VCaP (cell line): ENCODE results near the gene ARHGEF39.
A peak's percentile ranks its signal among the peaks of the same experiment; 100 is the strongest.

Source experiments
- H3K27ac ChIP-seq: fragments of 450-650 bp; 2 replicates; pipeline ENCODE4 v1.5.1; 2017
- CTCF ChIP-seq: fragments of 450-650 bp; conservative IDR thresholded peaks from 2 replicates; pipeline ENCODE4 v1.5.1; 2017; ENCODE audit warnings: mild to moderate bottlenecking, moderate library complexity

Gene ARHGEF39, protein sequence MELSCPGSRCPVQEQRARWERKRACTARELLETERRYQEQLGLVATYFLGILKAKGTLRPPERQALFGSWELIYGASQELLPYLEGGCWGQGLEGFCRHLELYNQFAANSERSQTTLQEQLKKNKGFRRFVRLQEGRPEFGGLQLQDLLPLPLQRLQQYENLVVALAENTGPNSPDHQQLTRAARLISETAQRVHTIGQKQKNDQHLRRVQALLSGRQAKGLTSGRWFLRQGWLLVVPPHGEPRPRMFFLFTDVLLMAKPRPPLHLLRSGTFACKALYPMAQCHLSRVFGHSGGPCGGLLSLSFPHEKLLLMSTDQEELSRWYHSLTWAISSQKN

GRCh38 chr9:35664531-35665470, at the start of gene ARHGEF39:
ARHGEF39 (minus strand) TSS chr9:35665195; CDS start chr9:35665169, 26 bp downstream.
- peak within 1 kb of the TSS; percentile 81 for H3K27ac ChIP-seq
- peak; percentile 66 for TF ChIP-seq CTCF

DNA sequence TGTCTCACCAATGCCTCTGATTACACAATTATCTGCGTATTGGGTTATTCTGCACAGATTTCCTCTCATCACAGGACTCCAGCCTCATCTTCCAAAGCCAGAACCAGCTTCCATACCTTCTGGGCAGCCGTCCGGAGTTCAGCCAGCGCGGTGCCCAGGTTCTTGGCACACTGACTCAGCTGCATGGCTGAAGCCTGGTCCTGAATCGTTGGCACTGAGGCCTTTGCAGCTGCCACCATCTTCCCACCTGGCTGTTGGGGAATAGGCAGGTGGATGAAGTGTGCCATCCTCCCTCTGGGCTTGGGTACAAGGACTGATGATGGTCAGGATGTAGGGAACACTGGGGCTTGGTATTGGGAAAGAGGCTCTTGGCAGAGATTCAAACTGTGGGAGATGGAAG, 49.1 kb upstream of the ARHGEF39 start:
- no peak for TF ChIP-seq CTCF
- no peak overlapping the region for H3K27ac ChIP-seq

GRCh38 chr9:35713578-35713977, 48.6 kb upstream of the ARHGEF39 start:
- TF ChIP-seq CTCF, result no peak
- H3K27ac ChIP-seq, result no peak overlapping the region

- H3K27ac ChIP-seq, result no peak overlapping the region
- peak; percentile 16 for TF ChIP-seq CTCF
These were observed 47.9 kb upstream of the ARHGEF39 start for GRCh38 chr9:35712762-35713400.

DNA sequence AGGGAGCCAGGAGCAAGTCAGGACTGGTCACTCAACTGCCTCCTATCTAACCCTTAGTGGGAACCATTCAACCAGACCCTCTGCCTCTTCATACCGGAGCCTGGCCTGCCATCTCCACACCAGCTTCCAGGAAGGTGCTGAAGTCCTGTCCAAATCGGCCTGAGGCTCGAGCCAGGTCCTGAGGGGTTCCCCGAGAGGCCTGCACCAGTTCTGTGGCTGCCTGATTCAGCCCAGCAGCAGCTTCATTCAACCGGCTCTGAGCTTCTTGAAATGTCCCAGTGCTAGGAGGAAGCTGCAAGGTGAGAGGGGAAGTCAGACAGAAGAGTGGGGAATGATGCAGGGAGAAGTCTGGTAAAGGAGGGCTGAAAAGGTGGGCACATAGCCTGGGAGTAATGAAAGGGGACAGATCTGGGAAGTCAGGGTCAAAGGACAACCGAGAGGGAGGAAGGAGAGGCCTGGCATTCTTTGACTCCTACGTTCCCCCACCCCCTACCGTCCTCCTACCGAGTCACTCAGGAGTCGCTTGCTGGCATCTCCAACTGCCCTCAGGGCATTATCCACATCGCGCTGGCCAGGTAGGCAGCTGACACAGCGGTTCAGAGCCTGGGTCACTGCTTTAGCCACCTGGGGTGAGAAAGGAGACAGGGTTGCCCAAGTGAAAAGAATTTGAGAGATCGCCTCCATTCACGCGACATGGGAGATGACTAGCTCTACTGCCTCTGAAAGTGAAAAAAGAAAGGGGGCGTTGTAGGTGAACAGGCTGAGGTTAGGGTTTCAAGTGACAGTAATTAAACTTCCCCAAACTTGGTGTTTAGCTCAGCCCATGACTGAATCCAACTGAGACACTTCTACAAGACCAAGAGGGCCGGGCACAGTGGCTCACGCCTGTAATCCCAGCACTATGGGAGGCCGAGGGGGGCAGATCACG, 46.8 kb upstream of the ARHGEF39 start:
- no peak overlapping the region for H3K27ac ChIP-seq
- TF ChIP-seq CTCF, result no peak

DNA sequence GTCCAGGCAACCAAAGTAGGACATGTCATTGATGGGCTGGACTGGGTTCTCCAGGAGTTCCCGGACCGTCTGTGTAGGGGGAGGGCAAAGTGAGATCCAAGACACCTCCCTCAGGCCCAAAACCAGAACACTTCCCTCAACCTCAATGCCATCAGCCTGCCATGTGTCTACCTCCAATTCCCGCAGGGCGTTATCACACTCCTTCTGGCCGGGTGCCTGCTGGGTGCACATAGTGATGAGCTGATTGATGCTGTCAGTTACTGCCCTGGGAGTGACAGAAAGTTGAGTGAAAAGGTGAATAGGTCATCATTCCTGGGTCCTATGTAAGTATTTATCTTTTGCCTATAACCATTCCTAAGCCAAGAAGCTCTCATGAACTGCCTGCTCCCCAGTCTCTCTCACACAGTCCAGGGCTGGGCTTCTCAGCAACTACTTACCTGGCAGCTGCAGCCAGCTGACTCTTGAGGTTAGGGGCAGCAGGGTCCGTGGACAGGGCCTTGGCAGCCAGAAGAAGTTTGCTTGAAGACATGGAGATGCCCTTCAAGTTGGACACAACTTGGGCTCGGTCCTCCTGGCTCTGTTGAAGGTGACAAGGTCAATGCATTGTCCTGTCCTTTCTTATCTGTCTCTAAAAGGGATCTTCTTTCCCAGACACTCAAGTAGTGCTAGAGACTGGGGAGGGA, 46.0 kb upstream of the ARHGEF39 start:
- no peak overlapping the region for H3K27ac ChIP-seq
- TF ChIP-seq CTCF, result no peak
